Liver (tissue), 9 donors: ENCODE results near the gene GRID1. TPM values are rescaled to one million over a fixed set of nuclear protein-coding genes. Genes with fewer than 3 reads are reported as not detected.

Experiments used
- DNase-seq: peaks from one replicate; pipeline ENCODE4 v3.0.0-alpha.2; 2017; ENCODE audit warnings: low spot score
- H3K27ac ChIP-seq, 2 donors: one replicate each; pipeline ENCODE4 v1.7.0; 2013; ENCODE audit warnings: inconsistent platforms in 2 of 2, low read length in 2 of 2, control low read depth in 1 of 2, low read depth in 1 of 2, mild to moderate bottlenecking in 1 of 2
- H3K27me3 ChIP-seq, 4 donors: one replicate each; pipeline versions ENCODE4 v1.6.1 to v1.7.0; 2013; ENCODE audit warnings: low read length in 3 of 4, inconsistent platforms in 1 of 4, mild to moderate bottlenecking in 1 of 4, moderate library complexity in 1 of 4; ENCODE audit not compliant: control insufficient read depth in 4 of 4, insufficient read depth in 4 of 4
- H3K36me3 ChIP-seq, 4 donors: one replicate each; pipeline versions ENCODE4 v1.6.1 to v1.7.0; 2013; ENCODE audit warnings: low read length in 3 of 4, mild to moderate bottlenecking in 3 of 4, low read depth in 1 of 4, moderate library complexity in 1 of 4; ENCODE audit not compliant: control insufficient read depth in 4 of 4, insufficient read depth in 3 of 4
- H3K4me1 ChIP-seq, 4 donors: one replicate each; pipeline versions ENCODE4 v1.6.1 to v1.7.0; 2013; ENCODE audit warnings: low read length in 3 of 4, mild to moderate bottlenecking in 3 of 4, moderate library complexity in 1 of 4; ENCODE audit not compliant: control insufficient read depth in 4 of 4, insufficient read depth in 4 of 4
- H3K4me3 ChIP-seq, 3 donors: one replicate each; pipeline versions ENCODE4 v1.6.1 to v1.7.0; 2013; ENCODE audit warnings: low read length in 3 of 3, control low read depth in 1 of 3, low read depth in 1 of 3, mild to moderate bottlenecking in 1 of 3
- H3K9ac ChIP-seq, 2 donors: one replicate each; pipeline ENCODE4 v1.7.0; 2013; ENCODE audit warnings: low read length in 2 of 2, mild to moderate bottlenecking in 2 of 2, moderate library complexity in 2 of 2, control low read depth in 1 of 2, low read depth in 1 of 2
- H3K9me3 ChIP-seq, 4 donors: one replicate each; pipeline versions ENCODE4 v1.6.1 to v1.7.0; 2013; ENCODE audit warnings: low read length in 3 of 4; ENCODE audit not compliant: control insufficient read depth in 4 of 4
- ATF3 ChIP-seq: IDR thresholded peaks from 2 replicates; pipeline ENCODE4 v1.6.1; 2016; ENCODE audit warnings: antibody characterized with exemption
- EGR1 ChIP-seq, 2 donors: IDR thresholded peaks; 2 replicates each; pipeline ENCODE4 v1.6.1; 2016 to 2018; ENCODE audit warnings: antibody characterized with exemption in 2 of 2, low read depth in 2 of 2
- FOXA1 ChIP-seq: IDR thresholded peaks from 2 replicates; pipeline ENCODE4 v1.6.1; 2016; ENCODE audit warnings: antibody characterized with exemption
- FOXA2 ChIP-seq: IDR thresholded peaks from 2 replicates; pipeline ENCODE4 v1.6.1; 2016; ENCODE audit warnings: antibody characterized with exemption
- GABPA ChIP-seq, 2 donors: IDR thresholded peaks in 1 of 2; conservative IDR thresholded peaks in 1 of 2; 2 replicates each; pipeline ENCODE4 v1.6.1; 2016; ENCODE audit warnings: antibody characterized with exemption in 2 of 2, mild to moderate bottlenecking in 1 of 2, moderate library complexity in 1 of 2
- HNF4A ChIP-seq, 2 donors: conservative IDR thresholded peaks; 2 replicates each; pipeline ENCODE4 v1.6.1; 2016; ENCODE audit warnings: antibody characterized with exemption in 2 of 2, mild to moderate bottlenecking in 2 of 2
- HNF4G ChIP-seq: IDR thresholded peaks from 2 replicates; pipeline ENCODE4 v1.6.1; 2016; ENCODE audit warnings: antibody characterized with exemption
- JUND ChIP-seq, 2 donors: IDR thresholded peaks; 2 replicates each; pipeline ENCODE4 v1.6.1; 2016; ENCODE audit warnings: antibody characterized with exemption in 2 of 2
- NR2F2 ChIP-seq: IDR thresholded peaks from 2 replicates; pipeline ENCODE4 v1.6.1; 2016; ENCODE audit warnings: antibody characterized with exemption
- RAD21 ChIP-seq, 2 donors: IDR thresholded peaks; 2 replicates each; pipeline ENCODE4 v1.6.1; 2016; ENCODE audit warnings: antibody characterized with exemption in 2 of 2, mild to moderate bottlenecking in 2 of 2
- RXRA ChIP-seq, 2 donors: IDR thresholded peaks; 2 replicates each; pipeline ENCODE4 v1.6.1; 2017 to 2018; ENCODE audit warnings: antibody characterized with exemption in 2 of 2, mild to moderate bottlenecking in 1 of 2
- SP1 ChIP-seq: IDR thresholded peaks from 2 replicates; pipeline ENCODE4 v1.6.1; 2018; ENCODE audit warnings: antibody characterized with exemption, mild to moderate bottlenecking
- TAF1 ChIP-seq: conservative IDR thresholded peaks from 2 replicates; pipeline ENCODE4 v1.6.1; 2016; ENCODE audit warnings: antibody characterized with exemption, mild to moderate bottlenecking
- YY1 ChIP-seq: IDR thresholded peaks from 2 replicates; pipeline ENCODE4 v1.6.1; 2016; ENCODE audit warnings: antibody characterized with exemption, mild to moderate bottlenecking
- ZBTB33 ChIP-seq: IDR thresholded peaks from 2 replicates; pipeline ENCODE4 v1.6.1; 2016; ENCODE audit warnings: antibody characterized with exemption
- WGBS: extraction: QIAGEN DNeasy Blood & Tissue Kit; methylation state at CpG from one replicate; pipeline ENCODE4 v1.1.7; 2013; 5-methylcytosine and 5-hydroxymethylcytosine counted together
- polyA plus RNA-seq, 2 donors: library from polyadenylated mRNA; stranded (reverse) in 1 of 2; unstranded in 1 of 2; fragments of 200-250 nt in 1 of 2; fragments of >200 nt in 1 of 2; fragmentation: Nextera tagmentation in 1 of 2; extraction: Ambion mirVana in 1 of 2; gene quantifications; one replicate each; pipeline versions ENCODE4 v1.2.1 to v1.2.3, GENCODE V29; 2013 to 2015
- total RNA-seq, 2 donors: library from RNA; depleted of rRNA; stranded (reverse); fragments of >200 nt; gene quantifications; one replicate each; pipeline ENCODE4 v1.2.3, GENCODE V29; 2014
- TF ChIP-seq, protein P1 (sequence below): IDR thresholded peaks from 2 replicates; pipeline ENCODE4 v1.6.1; 2016; ENCODE audit warnings: antibody characterized with exemption
- TF ChIP-seq, protein P2 (sequence below): fragments of 150-350 bp; IDR thresholded peaks from 2 replicates; pipeline ENCODE4 v1.5.1; 2017; ENCODE audit warnings: improper control_type of control experiment, low read depth, low read length; ENCODE audit not compliant: missing input control
- TF ChIP-seq, protein P3 (sequence below): IDR thresholded peaks from 2 replicates; pipeline ENCODE4 v1.6.1; 2016; ENCODE audit warnings: antibody characterized with exemption, mild to moderate bottlenecking
- donor health status: healthy.
- donor health status: healthy.
- donor health status: healthy.
- donor health status: healthy.
- donor health status: healthy.

GRID1 gene
- total and polyA plus RNA-seq, 4 donors = 0.09 to 0.17 (median 0.14) TPM; not detected in 1

DNA sequence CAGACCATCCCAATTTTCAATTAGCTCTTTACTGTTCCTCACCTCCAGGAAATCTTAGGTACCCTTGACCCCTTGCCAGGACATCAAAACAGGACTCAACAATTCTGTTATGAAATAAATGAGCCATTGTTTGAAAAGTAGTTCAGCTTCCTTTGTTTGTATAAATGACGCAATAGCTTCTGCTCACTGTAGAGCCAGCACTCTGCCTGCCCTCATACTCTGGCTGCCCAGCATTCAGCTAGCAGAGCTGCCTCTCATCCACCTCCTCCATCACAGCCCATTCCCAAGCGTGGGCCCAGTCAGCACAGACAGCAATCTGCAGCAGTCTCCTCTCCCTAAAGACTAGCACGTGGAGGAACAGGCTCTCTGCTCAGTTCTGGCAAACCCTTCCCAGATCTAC lies 478.6 kb downstream of the GRID1 start:
- no peak for DNase-seq
- no peaks in the 10 kb centered on the region for H3K4me1 ChIP-seq
- TF ChIP-seq RAD21 (IDR thresholded peaks at IDR 0.05) (no peak), GABPA (IDR thresholded peaks at IDR 0.05 in 1 of 2, conservative IDR thresholded peaks at IDR 0.05 in 1 of 2) (no peak), RXRA (IDR thresholded peaks at IDR 0.05) (no peak), NR2F2 (no peak), EGR1 (IDR thresholded peaks at IDR 0.05; ENCODE audit: low read depth in 2 of 2) (no peak), YY1 (no peak), HNF4A (conservative IDR thresholded peaks at IDR 0.05) (no peak), FOXA1 (no peak), ATF3 (no peak), TAF1 (no peak), JUND (IDR thresholded peaks at IDR 0.05) (no peak), SP1 (no peak), FOXA2 (no peak), HNF4G (no peak), ZBTB33 (no peak)
- TF ChIP-seq, protein P1, sequence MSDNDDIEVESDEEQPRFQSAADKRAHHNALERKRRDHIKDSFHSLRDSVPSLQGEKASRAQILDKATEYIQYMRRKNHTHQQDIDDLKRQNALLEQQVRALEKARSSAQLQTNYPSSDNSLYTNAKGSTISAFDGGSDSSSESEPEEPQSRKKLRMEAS = no peak
- TF ChIP-seq, protein P2, sequence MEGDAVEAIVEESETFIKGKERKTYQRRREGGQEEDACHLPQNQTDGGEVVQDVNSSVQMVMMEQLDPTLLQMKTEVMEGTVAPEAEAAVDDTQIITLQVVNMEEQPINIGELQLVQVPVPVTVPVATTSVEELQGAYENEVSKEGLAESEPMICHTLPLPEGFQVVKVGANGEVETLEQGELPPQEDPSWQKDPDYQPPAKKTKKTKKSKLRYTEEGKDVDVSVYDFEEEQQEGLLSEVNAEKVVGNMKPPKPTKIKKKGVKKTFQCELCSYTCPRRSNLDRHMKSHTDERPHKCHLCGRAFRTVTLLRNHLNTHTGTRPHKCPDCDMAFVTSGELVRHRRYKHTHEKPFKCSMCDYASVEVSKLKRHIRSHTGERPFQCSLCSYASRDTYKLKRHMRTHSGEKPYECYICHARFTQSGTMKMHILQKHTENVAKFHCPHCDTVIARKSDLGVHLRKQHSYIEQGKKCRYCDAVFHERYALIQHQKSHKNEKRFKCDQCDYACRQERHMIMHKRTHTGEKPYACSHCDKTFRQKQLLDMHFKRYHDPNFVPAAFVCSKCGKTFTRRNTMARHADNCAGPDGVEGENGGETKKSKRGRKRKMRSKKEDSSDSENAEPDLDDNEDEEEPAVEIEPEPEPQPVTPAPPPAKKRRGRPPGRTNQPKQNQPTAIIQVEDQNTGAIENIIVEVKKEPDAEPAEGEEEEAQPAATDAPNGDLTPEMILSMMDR = no peak
- TF ChIP-seq, protein P3, sequence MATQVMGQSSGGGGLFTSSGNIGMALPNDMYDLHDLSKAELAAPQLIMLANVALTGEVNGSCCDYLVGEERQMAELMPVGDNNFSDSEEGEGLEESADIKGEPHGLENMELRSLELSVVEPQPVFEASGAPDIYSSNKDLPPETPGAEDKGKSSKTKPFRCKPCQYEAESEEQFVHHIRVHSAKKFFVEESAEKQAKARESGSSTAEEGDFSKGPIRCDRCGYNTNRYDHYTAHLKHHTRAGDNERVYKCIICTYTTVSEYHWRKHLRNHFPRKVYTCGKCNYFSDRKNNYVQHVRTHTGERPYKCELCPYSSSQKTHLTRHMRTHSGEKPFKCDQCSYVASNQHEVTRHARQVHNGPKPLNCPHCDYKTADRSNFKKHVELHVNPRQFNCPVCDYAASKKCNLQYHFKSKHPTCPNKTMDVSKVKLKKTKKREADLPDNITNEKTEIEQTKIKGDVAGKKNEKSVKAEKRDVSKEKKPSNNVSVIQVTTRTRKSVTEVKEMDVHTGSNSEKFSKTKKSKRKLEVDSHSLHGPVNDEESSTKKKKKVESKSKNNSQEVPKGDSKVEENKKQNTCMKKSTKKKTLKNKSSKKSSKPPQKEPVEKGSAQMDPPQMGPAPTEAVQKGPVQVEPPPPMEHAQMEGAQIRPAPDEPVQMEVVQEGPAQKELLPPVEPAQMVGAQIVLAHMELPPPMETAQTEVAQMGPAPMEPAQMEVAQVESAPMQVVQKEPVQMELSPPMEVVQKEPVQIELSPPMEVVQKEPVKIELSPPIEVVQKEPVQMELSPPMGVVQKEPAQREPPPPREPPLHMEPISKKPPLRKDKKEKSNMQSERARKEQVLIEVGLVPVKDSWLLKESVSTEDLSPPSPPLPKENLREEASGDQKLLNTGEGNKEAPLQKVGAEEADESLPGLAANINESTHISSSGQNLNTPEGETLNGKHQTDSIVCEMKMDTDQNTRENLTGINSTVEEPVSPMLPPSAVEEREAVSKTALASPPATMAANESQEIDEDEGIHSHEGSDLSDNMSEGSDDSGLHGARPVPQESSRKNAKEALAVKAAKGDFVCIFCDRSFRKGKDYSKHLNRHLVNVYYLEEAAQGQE = no peak
- H3K27me3 ChIP-seq = no peaks in the 10 kb centered on the region
- H3K9me3 ChIP-seq = no peaks in the 10 kb centered on the region
- no peak overlapping the region for H3K4me3 ChIP-seq
- 40% methylated on average over 3 of the region's 3 CpGs for WGBS
- no peak overlapping the region for H3K27ac ChIP-seq
- no peaks in the 10 kb centered on the region for H3K36me3 ChIP-seq
- no peak overlapping the region for H3K9ac ChIP-seq
